ENCODE data around the gene TTC39C. TPM values are rescaled to one million over a fixed set of nuclear protein-coding genes. Genes with fewer than 3 reads are reported as not detected.

TTC39C gene
- total and polyA plus RNA-seq, 2 experiments from 2014 or later, result 69.4 to 136 TPM

- no peaks in the 10 kb centered on the region for H3F3A ChIP-seq (replicated peaks; ENCODE audit: low read depth)
- no peaks in the 10 kb centered on the region for H3K9me2 ChIP-seq (ENCODE audit: insufficient read depth)
- no peaks in the 10 kb centered on the region for H3K79me2 ChIP-seq (replicated peaks; ENCODE audit: insufficient read depth)
- H2AFZ ChIP-seq, result no peak overlapping the region
- H3K4me1 Mint-ChIP-seq, result peaks cover 9% of the 10 kb centered on the region; the same call in 2 of the 3 replicates
- H3K4me3 Mint-ChIP-seq, result no peak overlapping the region
- H3K27me3 Mint-ChIP-seq (ENCODE audit: insufficient read depth, low read depth, poor library complexity), result no peaks in the 10 kb centered on the region
- H3K36me3 Mint-ChIP-seq (ENCODE audit: low read depth), result peaks cover 22% of the 10 kb centered on the region; the same call in 2 of the 3 replicates
- H3K4me2 ChIP-seq, result no peak overlapping the region
- no peaks in the 10 kb centered on the region for H3K9me3 Mint-ChIP-seq
- DNase-seq (ENCODE audit: low spot score) (peak; percentile 94), ATAC-seq (peak; percentile 95)
- H3K27ac Mint-ChIP-seq, result 0 out of 2 replicates have a peak overlapping the region, but pooled peaks have one; percentile 64
- H3K4me1 ChIP-seq (ENCODE audit: insufficient read depth), result no peaks in the 10 kb centered on the region
- TF ChIP-seq STAT1 (IDR thresholded peaks at IDR 0.05; ENCODE audit: unreplicated experiment), result no peak
- no peak for TF ChIP-seq NANOG (IDR thresholded peaks at IDR 0.05; ENCODE audit: borderline replicate concordance)
- TF ChIP-seq CREB1 (CRISPR knock-in tag; IDR thresholded peaks at IDR 0.05; ENCODE audit: low read depth), result peak; percentile 26; the same call in 1 of the 2 replicates
- TF ChIP-seq ETS1 (IDR thresholded peaks at IDR 0.05), result no peak
- TF ChIP-seq, protein P1, sequence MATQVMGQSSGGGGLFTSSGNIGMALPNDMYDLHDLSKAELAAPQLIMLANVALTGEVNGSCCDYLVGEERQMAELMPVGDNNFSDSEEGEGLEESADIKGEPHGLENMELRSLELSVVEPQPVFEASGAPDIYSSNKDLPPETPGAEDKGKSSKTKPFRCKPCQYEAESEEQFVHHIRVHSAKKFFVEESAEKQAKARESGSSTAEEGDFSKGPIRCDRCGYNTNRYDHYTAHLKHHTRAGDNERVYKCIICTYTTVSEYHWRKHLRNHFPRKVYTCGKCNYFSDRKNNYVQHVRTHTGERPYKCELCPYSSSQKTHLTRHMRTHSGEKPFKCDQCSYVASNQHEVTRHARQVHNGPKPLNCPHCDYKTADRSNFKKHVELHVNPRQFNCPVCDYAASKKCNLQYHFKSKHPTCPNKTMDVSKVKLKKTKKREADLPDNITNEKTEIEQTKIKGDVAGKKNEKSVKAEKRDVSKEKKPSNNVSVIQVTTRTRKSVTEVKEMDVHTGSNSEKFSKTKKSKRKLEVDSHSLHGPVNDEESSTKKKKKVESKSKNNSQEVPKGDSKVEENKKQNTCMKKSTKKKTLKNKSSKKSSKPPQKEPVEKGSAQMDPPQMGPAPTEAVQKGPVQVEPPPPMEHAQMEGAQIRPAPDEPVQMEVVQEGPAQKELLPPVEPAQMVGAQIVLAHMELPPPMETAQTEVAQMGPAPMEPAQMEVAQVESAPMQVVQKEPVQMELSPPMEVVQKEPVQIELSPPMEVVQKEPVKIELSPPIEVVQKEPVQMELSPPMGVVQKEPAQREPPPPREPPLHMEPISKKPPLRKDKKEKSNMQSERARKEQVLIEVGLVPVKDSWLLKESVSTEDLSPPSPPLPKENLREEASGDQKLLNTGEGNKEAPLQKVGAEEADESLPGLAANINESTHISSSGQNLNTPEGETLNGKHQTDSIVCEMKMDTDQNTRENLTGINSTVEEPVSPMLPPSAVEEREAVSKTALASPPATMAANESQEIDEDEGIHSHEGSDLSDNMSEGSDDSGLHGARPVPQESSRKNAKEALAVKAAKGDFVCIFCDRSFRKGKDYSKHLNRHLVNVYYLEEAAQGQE (IDR thresholded peaks at IDR 0.05; ENCODE audit: unreplicated experiment), result no peak
- TF ChIP-seq, protein P2, sequence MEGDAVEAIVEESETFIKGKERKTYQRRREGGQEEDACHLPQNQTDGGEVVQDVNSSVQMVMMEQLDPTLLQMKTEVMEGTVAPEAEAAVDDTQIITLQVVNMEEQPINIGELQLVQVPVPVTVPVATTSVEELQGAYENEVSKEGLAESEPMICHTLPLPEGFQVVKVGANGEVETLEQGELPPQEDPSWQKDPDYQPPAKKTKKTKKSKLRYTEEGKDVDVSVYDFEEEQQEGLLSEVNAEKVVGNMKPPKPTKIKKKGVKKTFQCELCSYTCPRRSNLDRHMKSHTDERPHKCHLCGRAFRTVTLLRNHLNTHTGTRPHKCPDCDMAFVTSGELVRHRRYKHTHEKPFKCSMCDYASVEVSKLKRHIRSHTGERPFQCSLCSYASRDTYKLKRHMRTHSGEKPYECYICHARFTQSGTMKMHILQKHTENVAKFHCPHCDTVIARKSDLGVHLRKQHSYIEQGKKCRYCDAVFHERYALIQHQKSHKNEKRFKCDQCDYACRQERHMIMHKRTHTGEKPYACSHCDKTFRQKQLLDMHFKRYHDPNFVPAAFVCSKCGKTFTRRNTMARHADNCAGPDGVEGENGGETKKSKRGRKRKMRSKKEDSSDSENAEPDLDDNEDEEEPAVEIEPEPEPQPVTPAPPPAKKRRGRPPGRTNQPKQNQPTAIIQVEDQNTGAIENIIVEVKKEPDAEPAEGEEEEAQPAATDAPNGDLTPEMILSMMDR (conservative IDR thresholded peaks at IDR 0.05; ENCODE audit: low read depth in 2 of 2), result peak; percentile 88 to 93
- 0 out of 2 replicates have a peak overlapping the region, but pooled peaks have one; percentile 21 for H3K27ac ChIP-seq (ENCODE audit: low read depth)
- H4K20me1 ChIP-seq (replicated peaks; ENCODE audit: insufficient read depth), result no peaks in the 10 kb centered on the region
- H3K36me3 ChIP-seq (ENCODE audit: insufficient read depth), result no peaks in the 10 kb centered on the region; the same call in 1 of the 2 replicates
- H3K27me3 ChIP-seq (ENCODE audit: insufficient read depth), result no peaks in the 10 kb centered on the region
- no peak overlapping the region for H3K4me3 ChIP-seq
These were observed 162.3 kb downstream of the TTC39C start for GRCh38 chr18:24176727-24177416.

All from GM23338 (cell line).